GM12878 (cell line): ENCODE data around the gene BAZ2A. TPM values are rescaled to one million over a fixed set of nuclear protein-coding genes. Genes with fewer than 3 reads are reported as not detected.

Source experiments
- BCL11A ChIP-seq: IDR thresholded peaks from 2 replicates; pipeline ENCODE4 v1.6.1; 2011; ENCODE audit warnings: low read depth, low read length
- BMI1 ChIP-seq: fragments of 450-650 bp; IDR thresholded peaks from 2 replicates; pipeline ENCODE4 v1.6.1; 2016; ENCODE audit warnings: mild to moderate bottlenecking, moderate library complexity, borderline replicate concordance
- CBX5 ChIP-seq: sonication (generic); IDR thresholded peaks from 2 replicates; pipeline ENCODE4 v1.6.1; 2016; ENCODE audit warnings: low read depth, moderate library complexity, mild to moderate bottlenecking, inconsistent platforms
- GATAD2B ChIP-seq: fragments of 450-650 bp; conservative IDR thresholded peaks from 2 replicates; pipeline ENCODE4 v1.6.1; 2017; ENCODE audit warnings: low read depth, mild to moderate bottlenecking, moderate library complexity
- HCFC1 ChIP-seq: fragments of 150-350 bp; IDR thresholded peaks from 2 replicates; pipeline ENCODE4 v1.6.1; 2014; ENCODE audit warnings: low read length
- HDAC2 ChIP-seq: fragments of 200-600 bp; sonication (generic); IDR thresholded peaks from 2 replicates; pipeline ENCODE4 v1.6.1; 2017
- IKZF1 ChIP-seq: fragments of 450-650 bp; conservative IDR thresholded peaks from 2 replicates; pipeline ENCODE4 v1.6.1; 2017; ENCODE audit warnings: antibody characterized with exemption, mild to moderate bottlenecking
- IRF4 ChIP-seq: IDR thresholded peaks from 2 replicates; pipeline ENCODE4 v1.6.1; 2011; ENCODE audit warnings: low read depth, low read length
- KLF5 ChIP-seq: fragments of 450-650 bp; IDR thresholded peaks from 2 replicates; pipeline ENCODE4 v1.6.1; 2014; ENCODE audit warnings: mild to moderate bottlenecking; ENCODE audit not compliant: partially characterized antibody
- MTA3 ChIP-seq: IDR thresholded peaks from 2 replicates; pipeline ENCODE4 v1.6.1; 2012; ENCODE audit warnings: low read length, inconsistent platforms, borderline replicate concordance
- NBN ChIP-seq: fragments of 450-650 bp; IDR thresholded peaks from 2 replicates; pipeline ENCODE4 v1.6.1; 2016
- POU2F2 ChIP-seq: IDR thresholded peaks from 3 replicates; pipeline ENCODE4 v1.6.1; 2011; ENCODE audit warnings: low read depth, mild to moderate bottlenecking, low read length, borderline replicate concordance
- SMARCA5 ChIP-seq: fragments of 450-650 bp; IDR thresholded peaks from 2 replicates; pipeline ENCODE4 v1.6.1; 2017; ENCODE audit warnings: mild to moderate bottlenecking
- SREBF2 ChIP-seq: IDR thresholded peaks from 2 replicates; pipeline ENCODE4 v1.6.1; 2012; ENCODE audit warnings: mild to moderate bottlenecking, low read length
- TARDBP ChIP-seq: IDR thresholded peaks from 2 replicates; pipeline ENCODE4 v1.6.1; 2016; ENCODE audit warnings: borderline replicate concordance
- TCF12 ChIP-seq: IDR thresholded peaks from 2 replicates; pipeline ENCODE4 v1.6.1; 2011; ENCODE audit warnings: low read depth, mild to moderate bottlenecking, low read length
- TCF3 ChIP-seq: IDR thresholded peaks from 2 replicates; pipeline ENCODE4 v1.6.1; 2012; ENCODE audit warnings: low read depth, mild to moderate bottlenecking, low read length, borderline replicate concordance; ENCODE audit not compliant: insufficient read depth
- ZSCAN29 ChIP-seq: fragments of 450-650 bp; IDR thresholded peaks from 2 replicates; pipeline ENCODE4 v1.6.1; 2017; ENCODE audit warnings: mild to moderate bottlenecking, moderate library complexity
- polyA plus RNA-seq, 11 experiments: library from polyadenylated mRNA; depleted of rRNA in 4 of 11; unstranded in 6 of 11; stranded (reverse) in 5 of 11; fragments of >200 nt; fragmentation: Nextera tagmentation in 4 of 11; fragmentation: Illumina TruSeq in 1 of 11; extraction: Ambion mirVana in 4 of 11; extraction: Trizol in 1 of 11; gene quantifications; 1 replicate in 1 of 11; 2 replicates in 10 of 11; pipeline versions ENCODE4 v1.2.1 to v1.2.3, GENCODE V29; 2011 to 2016; ENCODE audit warnings: inconsistent platforms in 2 of 11, missing spikeins in 2 of 11, low read depth in 1 of 11
- total RNA-seq, 4 experiments: library from RNA; depleted of rRNA in 3 of 4; stranded (reverse); fragments of >200 nt in 3 of 4; fragmentation: Illumina TruSeq in 1 of 4; extraction: Trizol in 1 of 4; gene quantifications; 2 replicates each; pipeline versions ENCODE4 v1.2.1 to v1.2.3, GENCODE V29; 2013 to 2021
- TF ChIP-seq, protein P1 (sequence below): fragments of 450-650 bp; IDR thresholded peaks from 2 replicates; pipeline ENCODE4 v1.6.1; 2017; ENCODE audit warnings: mild to moderate bottlenecking, moderate library complexity
- TF ChIP-seq, protein P2 (sequence below): IDR thresholded peaks from 2 replicates; pipeline ENCODE4 v1.6.1; 2011; ENCODE audit warnings: borderline replicate concordance, low read depth, mild to moderate bottlenecking, moderate library complexity, low read length; ENCODE audit not compliant: insufficient read depth, poor library complexity, severe bottlenecking
- TF ChIP-seq, protein P3 (sequence below): IDR thresholded peaks from 2 replicates; pipeline ENCODE4 v1.6.1; 2011; ENCODE audit warnings: mild to moderate bottlenecking, low read depth, low read length, moderate library complexity; ENCODE audit not compliant: insufficient replicate concordance

Gene BAZ2A
- total and polyA plus RNA-seq, 10 of the 15 experiments (the other 5 are each of a cell fraction or from before 2014, with no cell fraction given): 4.8 to 90.2 (median 29.9) TPM

DNA sequence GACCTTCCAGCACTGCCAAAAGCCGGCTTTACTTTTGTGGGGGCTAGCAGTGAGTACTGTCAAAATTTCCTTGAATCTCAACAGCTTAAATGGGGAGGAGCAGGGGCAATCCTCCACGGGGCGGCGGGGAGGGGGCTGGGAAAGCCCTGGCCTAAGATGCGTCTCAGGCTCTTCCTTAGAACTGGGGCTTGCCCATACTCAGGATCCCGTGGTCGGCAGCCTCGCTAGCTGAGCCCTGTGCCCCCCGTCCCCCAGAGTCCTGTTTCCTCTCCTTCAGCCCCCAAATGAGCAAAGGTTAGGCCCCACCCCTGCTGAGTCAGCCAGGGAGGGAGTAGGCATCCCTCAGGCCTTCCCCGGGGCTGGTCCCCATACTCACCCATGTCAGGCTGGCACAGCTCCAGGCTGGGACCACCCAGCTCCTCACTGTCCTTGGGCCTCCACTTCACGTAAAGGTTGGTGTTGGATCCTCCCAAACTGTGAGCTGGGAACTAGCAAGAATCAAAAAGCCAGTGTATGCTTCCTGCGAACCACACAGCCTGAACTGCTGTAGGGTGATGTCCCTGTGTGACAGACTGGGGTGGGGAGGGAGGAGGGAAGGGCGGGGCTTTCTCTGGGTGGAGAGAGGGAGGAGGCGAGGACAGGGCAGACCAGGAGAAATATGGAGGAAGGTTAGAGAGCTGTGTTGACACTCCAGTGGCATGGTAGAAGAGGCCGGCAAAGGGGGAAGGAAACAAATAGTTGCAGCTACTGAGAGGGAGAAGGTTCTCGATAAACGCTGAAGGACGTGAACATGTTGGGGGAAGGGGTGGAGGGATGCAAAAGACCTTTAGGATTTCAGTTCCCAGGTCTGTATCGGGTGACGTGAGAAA is 5.9 kb upstream of the BAZ2A start (continued):
- TF ChIP-seq TCF12 (no peak), IKZF1 (no peak), ZSCAN29 (no peak), GATAD2B (peak; percentile 16), BMI1 (no peak), KLF5 (no peak), IRF4 (no peak), CBX5 (no peak), SMARCA5 (no peak), BCL11A (no peak), NBN (peak; percentile 91), MTA3 (no peak), SREBF2 (no peak), TARDBP (peak; percentile 33; the same call in 1 of the 2 replicates), HDAC2 (no peak), TCF3 (no peak), HCFC1 (no peak; the same call in 1 of the 2 replicates), POU2F2 (no peak)
- TF ChIP-seq, protein P1, sequence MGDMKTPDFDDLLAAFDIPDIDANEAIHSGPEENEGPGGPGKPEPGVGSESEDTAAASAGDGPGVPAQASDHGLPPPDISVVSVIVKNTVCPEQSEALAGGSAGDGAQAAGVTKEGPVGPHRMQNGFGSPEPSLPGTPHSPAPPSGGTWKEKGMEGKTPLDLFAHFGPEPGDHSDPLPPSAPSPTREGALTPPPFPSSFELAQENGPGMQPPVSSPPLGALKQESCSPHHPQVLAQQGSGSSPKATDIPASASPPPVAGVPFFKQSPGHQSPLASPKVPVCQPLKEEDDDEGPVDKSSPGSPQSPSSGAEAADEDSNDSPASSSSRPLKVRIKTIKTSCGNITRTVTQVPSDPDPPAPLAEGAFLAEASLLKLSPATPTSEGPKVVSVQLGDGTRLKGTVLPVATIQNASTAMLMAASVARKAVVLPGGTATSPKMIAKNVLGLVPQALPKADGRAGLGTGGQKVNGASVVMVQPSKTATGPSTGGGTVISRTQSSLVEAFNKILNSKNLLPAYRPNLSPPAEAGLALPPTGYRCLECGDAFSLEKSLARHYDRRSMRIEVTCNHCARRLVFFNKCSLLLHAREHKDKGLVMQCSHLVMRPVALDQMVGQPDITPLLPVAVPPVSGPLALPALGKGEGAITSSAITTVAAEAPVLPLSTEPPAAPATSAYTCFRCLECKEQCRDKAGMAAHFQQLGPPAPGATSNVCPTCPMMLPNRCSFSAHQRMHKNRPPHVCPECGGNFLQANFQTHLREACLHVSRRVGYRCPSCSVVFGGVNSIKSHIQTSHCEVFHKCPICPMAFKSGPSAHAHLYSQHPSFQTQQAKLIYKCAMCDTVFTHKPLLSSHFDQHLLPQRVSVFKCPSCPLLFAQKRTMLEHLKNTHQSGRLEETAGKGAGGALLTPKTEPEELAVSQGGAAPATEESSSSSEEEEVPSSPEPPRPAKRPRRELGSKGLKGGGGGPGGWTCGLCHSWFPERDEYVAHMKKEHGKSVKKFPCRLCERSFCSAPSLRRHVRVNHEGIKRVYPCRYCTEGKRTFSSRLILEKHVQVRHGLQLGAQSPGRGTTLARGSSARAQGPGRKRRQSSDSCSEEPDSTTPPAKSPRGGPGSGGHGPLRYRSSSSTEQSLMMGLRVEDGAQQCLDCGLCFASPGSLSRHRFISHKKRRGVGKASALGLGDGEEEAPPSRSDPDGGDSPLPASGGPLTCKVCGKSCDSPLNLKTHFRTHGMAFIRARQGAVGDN: peak; percentile 62
- TF ChIP-seq, protein P2, sequence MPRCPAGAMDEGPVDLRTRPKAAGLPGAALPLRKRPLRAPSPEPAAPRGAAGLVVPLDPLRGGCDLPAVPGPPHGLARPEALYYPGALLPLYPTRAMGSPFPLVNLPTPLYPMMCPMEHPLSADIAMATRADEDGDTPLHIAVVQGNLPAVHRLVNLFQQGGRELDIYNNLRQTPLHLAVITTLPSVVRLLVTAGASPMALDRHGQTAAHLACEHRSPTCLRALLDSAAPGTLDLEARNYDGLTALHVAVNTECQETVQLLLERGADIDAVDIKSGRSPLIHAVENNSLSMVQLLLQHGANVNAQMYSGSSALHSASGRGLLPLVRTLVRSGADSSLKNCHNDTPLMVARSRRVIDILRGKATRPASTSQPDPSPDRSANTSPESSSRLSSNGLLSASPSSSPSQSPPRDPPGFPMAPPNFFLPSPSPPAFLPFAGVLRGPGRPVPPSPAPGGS: peak; percentile 19
- TF ChIP-seq, protein P3, sequence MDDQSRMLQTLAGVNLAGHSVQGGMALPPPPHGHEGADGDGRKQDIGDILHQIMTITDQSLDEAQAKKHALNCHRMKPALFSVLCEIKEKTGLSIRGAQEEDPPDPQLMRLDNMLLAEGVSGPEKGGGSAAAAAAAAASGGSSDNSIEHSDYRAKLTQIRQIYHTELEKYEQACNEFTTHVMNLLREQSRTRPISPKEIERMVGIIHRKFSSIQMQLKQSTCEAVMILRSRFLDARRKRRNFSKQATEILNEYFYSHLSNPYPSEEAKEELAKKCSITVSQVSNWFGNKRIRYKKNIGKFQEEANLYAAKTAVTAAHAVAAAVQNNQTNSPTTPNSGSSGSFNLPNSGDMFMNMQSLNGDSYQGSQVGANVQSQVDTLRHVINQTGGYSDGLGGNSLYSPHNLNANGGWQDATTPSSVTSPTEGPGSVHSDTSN: peak; percentile 76
